ENCODE results near the gene FOSL2.
A peak's percentile ranks its signal among the peaks of the same experiment; 100 is the strongest.

FOSL2 gene

DNA sequence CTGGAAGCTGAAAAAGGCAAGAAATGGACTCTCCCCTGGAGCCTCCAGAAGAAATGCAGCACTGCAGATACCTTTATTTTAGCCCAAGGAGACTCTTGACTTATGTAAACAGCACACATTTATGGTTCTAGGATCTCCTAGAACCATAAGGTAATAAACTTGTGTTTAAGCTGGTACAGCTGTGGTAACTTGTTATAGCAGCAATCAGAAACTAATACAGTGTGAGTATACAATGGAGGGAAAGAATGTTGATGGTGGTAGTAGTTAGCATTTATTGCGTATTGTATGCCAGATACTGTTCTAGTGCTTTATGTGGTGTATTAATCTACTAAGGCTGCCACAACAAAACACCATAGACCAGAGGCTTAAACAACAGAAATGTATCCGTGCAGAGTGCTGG is 40.6 kb downstream of the FOSL2 start:
- no peak for DNase-seq (ENCODE audit: low spot score)

GRCh38 chr2:28433935-28434599 is 41.4 kb downstream of the FOSL2 start:
- DNase-seq (ENCODE audit: low spot score): no peak

GRCh38 chr2:28434600-28434989 is 41.9 kb downstream of the FOSL2 start:
- DNase-seq (ENCODE audit: low spot score): no peak

DNA sequence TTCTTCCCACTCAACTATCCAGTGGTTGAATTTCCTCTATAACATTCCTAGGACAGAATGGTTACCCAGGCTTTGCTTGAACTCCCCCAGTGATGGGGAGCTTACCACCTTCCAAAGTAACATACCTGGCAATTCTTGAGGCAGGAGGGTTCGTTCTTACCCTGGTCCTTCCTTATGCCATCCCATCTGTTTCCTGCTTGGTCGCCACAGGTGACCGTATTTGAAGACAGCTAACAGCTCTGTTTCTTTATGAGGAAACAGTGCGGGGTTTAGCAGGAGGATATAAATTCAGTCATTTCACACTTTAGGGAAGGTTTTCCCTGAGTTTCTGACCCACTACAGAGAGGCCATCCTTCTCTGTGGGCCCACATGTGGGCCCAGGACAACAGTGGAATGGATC is 42.6 kb downstream of the FOSL2 start:
- DNase-seq (ENCODE audit: low spot score): no peak

GRCh38 chr2:28435814-28436351 is 43.2 kb downstream of the FOSL2 start:
- DNase-seq (ENCODE audit: low spot score): no peak

DNA sequence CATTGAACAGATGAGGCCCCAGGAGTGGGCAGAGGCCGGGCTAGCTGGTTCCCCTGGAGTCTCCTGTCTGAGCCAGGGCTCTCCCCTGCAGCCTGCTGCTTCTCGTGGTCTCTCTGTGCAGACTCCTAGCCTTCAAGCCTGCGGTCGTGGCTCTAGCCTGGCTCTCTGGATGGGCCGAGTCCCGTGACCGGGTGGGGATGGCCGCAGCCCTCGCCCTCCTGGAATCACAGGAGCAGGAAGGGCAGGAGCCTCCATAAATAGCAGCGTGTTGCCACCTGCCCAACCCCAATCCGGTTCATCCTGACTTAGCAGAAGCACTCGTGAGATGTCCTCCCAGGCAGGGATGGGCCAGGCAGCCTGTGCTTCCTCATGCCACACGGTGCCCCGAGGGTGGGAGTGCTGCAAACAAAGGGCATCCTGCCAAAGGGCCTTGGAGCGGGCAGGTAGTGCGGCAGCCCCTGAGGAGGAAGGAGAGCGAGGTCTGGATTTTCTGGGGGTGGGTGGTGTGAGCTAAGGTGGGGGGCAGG is 43.9 kb downstream of the FOSL2 start:
- DNase-seq (ENCODE audit: low spot score): no peak

DNA sequence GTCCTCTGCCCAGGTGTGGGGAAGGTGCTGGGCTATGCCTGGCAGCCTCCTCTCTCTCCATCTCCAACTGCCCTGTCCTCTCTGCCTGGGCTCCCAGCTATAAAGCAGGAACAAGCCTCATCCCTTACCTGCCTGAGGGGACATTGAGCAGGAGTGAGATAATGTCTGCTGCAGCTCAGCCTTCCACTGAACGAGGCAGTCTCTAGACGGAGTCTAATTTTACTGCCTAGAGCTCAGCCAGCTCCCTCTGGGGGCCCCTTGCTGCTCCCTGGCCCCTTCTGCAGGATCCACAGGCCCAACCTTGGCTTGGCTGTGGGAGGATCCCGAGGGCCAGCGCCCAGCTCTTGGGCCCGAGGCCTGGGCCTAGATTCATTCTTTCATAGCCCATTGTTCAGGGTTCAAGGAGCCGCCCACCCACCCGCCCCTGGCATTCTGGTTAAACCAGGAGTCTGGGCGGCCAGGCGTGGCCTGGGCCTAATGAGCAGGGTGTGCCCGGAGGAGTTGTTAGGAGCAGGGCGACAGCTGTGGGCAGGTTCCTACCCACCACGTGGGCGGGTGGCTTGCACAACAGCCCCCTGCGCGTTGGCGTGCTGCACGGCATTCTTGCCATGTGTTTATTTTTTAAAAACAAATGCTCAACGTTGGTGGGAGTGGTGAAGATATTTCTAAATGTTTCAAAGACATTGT is 44.6 kb downstream of the FOSL2 start:
- DNase-seq (ENCODE audit: low spot score): peak; percentile 67

GRCh38 chr2:28437918-28438317 is 45.3 kb downstream of the FOSL2 start:
- no peak for DNase-seq (ENCODE audit: low spot score)

DNA sequence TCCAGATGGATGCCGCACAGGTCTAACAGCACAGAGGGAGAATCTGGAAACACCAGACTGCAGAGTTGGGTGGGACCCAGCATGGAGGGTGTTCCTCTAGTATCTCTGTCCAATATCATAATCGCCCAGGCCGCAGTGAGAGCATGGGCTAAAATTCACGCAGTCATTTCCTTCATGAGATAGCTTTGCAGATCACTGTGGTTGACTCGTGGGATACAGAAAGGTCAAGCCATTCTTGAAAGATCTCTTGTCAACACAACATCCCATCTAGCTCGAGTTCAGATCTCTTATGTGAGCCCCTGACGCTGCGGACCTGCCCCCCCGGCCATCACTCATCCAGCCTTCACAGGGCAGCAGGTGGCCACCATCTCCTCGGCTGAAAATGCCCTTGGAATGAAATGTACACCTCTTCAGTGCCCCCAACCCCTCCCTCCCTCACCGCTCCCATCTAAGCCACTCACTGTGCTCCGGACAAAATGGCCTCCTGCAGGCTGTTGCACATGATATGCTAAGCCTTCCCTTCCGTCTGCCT is 45.9 kb downstream of the FOSL2 start:
- DNase-seq (ENCODE audit: low spot score): no peak

DNA sequence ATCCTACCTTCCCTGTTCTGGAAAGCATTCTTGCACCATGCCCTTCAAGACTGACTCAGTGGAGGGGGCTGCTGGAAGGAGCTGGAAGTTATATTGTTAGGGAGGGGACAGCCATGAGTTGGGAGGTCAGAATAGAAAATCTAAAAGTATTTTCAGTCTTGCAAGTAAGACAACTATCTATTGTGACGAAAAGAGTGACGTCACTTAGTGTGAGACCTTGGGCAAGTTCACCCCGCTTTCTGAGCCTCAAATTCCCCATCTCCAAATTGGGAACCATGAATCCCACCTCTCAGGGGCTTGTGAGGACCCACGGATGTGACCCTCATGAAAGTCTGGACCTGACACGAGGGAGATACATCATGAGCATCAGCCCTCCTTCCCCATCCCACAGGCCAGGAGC is 46.5 kb downstream of the FOSL2 start:
- no peak for DNase-seq (ENCODE audit: low spot score)

- no peak for DNase-seq (ENCODE audit: low spot score)
Measured at GRCh38 chr2:28439763-28440162, 47.1 kb downstream of the FOSL2 start.

GRCh38 chr2:28442328-28442727 is 49.7 kb downstream of the FOSL2 start:
- no peak for DNase-seq (ENCODE audit: low spot score)

DNA sequence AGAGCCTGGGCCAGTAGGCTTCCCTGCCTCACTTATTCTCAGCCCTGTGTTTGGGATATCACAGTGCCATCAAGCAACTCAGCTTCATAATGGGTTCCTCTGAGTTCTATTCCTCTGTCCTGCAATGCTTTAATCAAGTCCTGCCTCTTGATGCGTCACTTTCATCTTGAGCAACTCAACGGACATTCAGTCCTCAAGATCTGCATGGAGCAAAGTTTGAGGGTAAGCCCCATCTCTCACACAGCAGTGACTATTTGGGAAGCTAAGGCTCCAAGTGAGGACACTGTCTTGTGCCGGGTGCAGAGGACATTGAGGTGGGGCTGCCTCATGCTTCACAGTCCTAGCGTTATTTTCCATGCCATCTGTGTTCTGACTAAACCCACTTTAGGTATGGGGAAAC is 52.3 kb downstream of the FOSL2 start:
- no peak for DNase-seq (ENCODE audit: low spot score)

DNA sequence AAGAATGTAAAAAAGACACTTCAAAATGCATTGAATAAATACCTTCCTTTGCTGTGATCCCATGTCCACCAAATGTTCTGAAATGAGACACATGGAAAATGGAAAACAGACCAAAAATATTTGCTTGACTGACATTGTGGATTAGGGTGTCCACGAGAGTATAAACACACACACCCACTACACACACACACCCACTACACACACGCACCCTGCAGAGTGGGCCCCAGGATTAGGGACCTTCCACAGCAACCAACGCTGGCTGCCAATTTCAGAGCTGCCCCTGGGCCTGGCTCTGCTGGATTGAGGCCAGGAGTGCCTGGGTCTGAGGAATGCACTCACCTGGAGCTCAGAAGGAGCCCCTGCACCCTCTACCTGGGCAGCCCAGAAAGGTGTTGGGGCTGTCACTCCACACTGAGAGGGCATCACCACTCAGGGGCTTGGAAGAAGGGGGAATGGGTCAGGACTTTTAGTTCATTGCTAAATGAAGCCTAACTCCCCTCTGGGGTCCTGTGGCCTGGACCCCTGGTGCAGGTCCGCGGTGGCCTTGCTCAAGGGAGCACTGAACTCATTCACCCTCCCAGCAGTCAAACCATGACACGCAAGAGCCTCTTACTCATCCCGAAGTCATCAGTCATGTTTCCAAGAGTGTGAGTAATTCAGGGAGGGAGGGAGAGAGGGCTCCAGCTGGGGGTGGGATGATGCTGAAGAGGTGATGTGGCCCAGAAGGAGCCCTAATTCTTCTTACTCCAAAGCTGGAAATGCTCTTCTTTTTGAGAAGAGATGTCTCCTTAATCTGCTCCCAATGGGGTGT is 53.0 kb downstream of the FOSL2 start:
- peak; percentile 92 for DNase-seq (ENCODE audit: low spot score)

DNA sequence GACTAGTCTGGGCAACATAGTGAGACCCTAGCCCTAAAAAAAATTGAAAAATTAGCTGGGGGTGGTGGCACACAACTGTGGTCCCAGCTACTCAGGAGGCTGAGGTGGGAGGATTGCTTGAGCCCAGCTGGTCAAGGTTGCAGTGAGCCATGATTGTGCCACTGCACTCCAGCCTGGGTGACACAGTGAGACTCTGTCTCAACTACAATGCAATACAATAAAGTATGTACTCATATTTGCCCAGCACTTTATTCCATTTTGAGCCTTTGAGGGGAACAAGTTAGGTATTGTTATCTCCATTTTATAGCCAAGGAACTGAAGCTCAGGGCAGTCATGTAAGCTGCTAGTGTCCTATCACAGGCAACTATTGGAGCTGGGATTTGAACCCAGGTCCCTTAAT is 53.9 kb downstream of the FOSL2 start:
- DNase-seq (ENCODE audit: low spot score): no peak

- no peak for DNase-seq (ENCODE audit: low spot score)
Measured at GRCh38 chr2:28447086-28447485, 54.4 kb downstream of the FOSL2 start.

DNA sequence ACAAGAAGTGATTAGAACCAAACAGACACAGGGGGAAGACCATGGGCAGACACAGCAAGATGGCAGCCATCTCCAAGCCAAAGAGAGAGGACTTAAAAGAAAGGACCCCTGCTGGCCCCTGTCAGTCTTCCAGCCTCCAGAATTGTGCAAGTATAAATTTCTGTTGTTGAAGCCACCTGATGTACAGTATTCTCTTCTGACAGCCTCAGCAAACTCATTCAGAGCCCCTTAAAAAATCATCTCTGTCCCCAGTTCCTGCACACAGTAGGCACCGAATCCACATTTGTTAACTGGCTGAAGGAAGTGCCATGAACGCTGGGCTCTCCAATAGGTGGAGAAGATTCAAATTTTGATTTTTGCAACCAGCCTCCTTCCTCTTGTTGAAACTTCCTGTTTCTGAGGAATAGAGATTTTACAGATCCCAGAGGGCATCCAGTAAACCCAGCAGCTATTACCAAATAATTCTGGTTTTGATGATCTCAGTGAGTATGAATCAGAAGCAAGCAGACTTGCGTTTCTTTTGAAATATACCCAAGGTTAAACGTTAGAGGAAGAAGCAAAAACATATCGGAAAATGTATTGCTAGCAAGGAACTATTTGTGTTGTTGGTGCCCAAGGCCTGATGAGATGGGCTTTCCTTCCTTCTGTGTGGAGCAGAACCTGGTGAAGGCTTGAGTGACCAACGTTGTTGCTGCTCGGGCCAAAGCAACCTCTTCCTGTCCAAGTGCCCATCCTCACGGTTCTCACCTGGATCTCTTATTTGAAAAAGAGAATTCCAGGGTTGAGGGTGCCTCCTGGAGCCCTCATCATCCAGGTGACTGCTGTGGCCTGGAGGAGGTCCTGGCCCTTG is 55.5 kb downstream of the FOSL2 start:
- DNase-seq (ENCODE audit: low spot score): peak; percentile 69

- DNase-seq (ENCODE audit: low spot score): no peak
Measured at GRCh38 chr2:28448793-28449100, 56.1 kb downstream of the FOSL2 start.

GRCh38 chr2:28449126-28449487 is 56.4 kb downstream of the FOSL2 start:
- no peak for DNase-seq (ENCODE audit: low spot score)

- peak; percentile 49 for DNase-seq (ENCODE audit: low spot score)
Measured at GRCh38 chr2:28449488-28450395, 57.1 kb downstream of the FOSL2 start.
